C1 segment of cervical spinal cord (tissue), 14 donors: ENCODE data around the gene C2orf72.
"Not testable (repeated sequence)": the region's sequence is repeated elsewhere in the genome, so short reads cannot be mapped to it uniquely, and the experiment has no call there.

Source experiments
- DNase-seq, 14 donors: peaks; one replicate each; lab custom pipeline; 2025; lab: John Stamatoyannopoulos, UW

C2orf72 gene

DNA sequence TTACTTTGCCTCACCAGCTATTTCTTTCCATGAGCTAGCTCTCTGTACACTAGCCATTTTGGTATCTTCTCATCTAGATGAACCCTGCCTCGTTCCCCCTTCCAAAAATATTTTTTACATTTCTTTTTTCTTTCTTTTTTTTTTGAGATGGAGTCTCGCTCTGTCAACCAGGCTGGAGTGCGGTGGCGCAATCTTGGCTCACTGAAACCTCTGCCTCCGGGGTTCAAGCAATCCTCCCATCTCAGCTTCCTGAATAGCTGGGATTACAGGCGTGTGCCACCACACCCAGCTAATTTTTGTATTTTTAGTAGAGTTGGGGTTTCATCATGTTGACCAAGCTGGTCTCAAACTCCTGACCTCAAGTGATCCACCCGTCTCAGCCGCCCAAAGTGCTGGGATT, 30.2 kb downstream of the C2orf72 start:
- not testable (repeated sequence) for DNase-seq

DNA sequence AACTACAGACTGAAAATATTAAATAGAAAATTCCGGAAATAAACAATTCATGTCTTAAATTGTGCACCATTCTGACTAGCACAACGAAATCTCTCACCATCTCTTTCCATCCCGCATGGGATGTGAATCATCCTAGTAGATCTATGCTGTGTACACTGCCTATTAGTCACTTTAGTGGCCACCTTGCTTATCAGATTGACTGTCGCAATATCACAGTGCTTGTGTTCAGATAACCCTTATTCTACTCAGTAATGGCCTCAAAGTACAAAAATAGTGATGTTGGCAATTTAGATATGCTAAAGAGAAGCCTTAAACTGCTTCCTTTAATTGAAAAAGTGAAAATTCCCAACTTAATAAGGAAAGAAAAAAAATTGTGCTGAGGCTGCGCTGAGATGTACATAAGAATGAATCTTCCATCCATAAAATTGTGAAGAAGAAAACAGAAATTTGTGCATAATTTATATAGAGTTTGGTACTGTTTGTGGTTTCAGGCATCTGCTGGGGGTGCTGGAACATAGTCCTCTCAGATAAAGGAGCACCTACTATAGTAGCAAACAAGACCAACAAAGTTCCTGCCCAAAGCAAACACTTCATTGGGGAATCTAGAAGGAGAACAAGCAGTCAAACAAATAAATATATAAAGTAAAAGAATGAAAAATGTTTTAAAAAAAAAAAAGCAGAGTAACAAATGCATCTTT, 31.4 kb downstream of the C2orf72 start:
- no peak for DNase-seq

DNA sequence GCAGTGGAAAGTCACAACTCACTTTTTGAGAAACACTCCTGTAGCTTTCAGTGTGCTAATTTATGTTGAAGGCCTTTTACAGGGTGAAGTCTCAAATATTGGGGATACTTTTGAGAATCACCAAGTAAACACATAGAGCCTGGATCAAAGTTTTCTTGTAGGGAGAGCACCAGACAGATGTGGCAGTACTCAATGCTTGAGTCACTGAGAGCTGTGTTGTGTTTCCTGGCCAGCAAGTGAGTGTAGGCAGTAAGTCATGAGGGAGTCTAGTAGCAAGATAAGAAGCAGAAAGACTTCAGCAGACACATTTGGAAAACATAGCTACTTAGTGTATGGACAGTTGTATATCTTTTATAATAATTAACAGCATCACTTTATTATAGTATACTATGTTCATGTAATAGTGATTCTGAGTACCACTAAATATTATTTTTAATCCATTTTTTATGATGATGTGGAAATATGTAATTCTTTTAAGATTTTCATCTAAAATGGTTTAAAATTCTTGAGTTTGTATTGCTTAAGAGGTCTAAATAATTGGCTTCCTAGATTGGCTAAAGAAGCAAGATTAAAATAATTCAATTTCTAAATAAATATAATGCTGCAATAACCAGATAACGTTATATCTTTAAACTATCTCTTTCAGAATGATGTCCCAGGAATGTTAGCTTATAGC, 32.2 kb downstream of the C2orf72 start:
- DNase-seq = no peak

DNA sequence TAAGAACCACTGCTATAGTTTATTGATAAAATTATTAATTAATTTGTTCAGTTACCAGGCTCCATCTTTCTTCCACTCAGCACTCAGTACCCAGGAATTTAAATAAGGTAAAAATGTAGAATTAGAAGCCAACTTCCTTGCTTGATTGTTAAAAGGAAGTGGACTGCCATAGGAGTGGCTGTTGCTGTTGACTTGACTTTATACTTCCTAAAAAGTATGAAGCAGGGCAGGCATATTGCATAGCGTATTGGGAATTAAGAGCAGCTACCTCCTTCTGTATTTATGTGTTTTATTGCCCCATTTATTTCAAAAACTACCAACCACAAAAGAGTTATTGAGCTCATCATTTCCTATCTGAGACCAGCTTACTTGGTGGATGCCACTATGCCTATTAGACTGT, 47.2 kb downstream of the C2orf72 start:
- DNase-seq = no peak

DNA sequence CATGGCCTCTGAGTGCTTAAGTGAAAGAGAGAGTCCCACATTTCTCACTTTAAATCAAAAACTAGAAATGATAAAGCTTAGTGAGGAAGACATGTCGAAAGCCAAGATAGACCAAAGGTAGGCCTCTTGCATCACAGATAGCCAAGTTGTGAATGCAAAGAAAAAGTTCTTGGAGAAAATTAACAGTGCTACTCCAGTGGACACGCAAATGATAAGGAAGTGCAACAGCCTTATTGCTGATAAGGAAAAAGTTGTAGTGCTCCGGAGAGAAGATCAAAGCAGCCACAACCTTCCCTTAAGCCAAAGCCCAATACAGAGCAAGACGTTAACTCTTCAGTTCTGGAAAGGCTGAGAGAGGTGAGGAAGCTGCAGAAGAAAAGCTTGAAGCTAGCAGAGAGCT, 51.4 kb downstream of the C2orf72 start:
- DNase-seq = no peak

DNA sequence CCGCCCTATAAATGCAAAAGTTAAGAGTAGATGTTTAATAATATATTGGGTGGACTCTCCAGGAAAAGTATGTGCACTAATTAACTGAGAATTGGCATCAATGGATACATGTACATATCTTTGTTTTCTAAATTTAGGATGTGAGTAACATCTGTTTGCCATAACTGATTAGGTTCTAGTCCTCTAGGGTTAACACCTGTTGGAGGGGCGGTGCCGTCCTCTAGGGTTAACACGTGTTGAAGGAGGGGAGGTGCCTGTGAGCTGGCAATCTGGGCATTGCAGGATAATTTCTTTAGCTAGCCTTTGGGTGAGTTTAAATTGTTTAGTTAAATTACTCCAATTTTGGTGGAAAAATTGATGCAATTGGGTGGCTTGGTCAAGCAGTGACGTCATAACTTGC, 56.6 kb downstream of the C2orf72 start:
- DNase-seq = no peak

DNA sequence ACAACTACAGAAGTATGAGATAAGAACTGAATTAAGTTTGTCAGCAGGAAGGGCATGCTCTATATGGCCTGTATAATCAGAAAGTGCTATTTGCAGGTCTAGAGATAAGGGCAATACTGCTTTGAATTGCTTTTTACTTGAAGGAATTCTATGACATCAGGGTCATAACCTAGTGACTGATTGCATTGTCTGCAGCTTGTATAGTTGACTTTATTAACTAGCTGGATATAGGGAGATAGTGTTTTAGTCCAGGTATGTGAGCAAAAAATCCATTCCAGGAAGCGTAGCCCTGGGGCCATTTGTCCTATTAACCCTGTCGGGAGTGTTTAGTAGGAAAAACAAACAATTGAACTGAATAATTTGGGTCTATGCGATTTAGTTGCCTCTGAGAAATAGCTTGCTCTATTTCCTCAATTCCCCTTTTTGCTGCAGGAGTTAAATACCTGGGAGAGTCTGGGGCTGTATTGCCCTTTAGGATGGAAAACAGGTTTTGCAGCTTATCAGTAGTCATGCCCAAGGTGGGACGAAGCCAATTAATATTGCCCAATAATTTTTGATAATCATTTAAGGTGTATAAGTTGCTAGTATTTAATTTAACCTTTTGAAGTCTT, 57.5 kb downstream of the C2orf72 start:
- DNase-seq = no peak
